Stomach smooth muscle (tissue), 2 donors: Measurements from ENCODE around the gene ATXN2.
"Not testable (repeated sequence)": the region's sequence is repeated elsewhere in the genome, so short reads cannot be mapped to it uniquely, and the experiment has no call there.

Source experiments
- H3K27ac ChIP-seq: one replicate; pipeline ENCODE4 v1.7.0; 2013; ENCODE audit warnings: mild to moderate bottlenecking, low read length, inconsistent platforms
- H3K27me3 ChIP-seq, 2 donors: one replicate each; pipeline ENCODE4 v1.7.0; 2013; ENCODE audit warnings: low read length in 2 of 2; ENCODE audit not compliant: insufficient read depth in 2 of 2, control insufficient read depth in 1 of 2
- H3K36me3 ChIP-seq, 2 donors: one replicate each; pipeline ENCODE4 v1.7.0; 2013; ENCODE audit warnings: low read length in 2 of 2; ENCODE audit not compliant: control insufficient read depth in 2 of 2, insufficient read depth in 2 of 2
- H3K4me1 ChIP-seq: one replicate; pipeline ENCODE4 v1.7.0; 2013; ENCODE audit warnings: low read length; ENCODE audit not compliant: control insufficient read depth, insufficient read depth
- H3K4me3 ChIP-seq, 2 donors: one replicate each; pipeline ENCODE4 v1.7.0; 2013; ENCODE audit warnings: low read length in 2 of 2
- H3K9ac ChIP-seq, 2 donors: one replicate each; pipeline ENCODE4 v1.7.0; 2013; ENCODE audit warnings: low read length in 2 of 2, mild to moderate bottlenecking in 1 of 2
- H3K9me3 ChIP-seq, 2 donors: one replicate each; pipeline ENCODE4 v1.7.0; 2013; ENCODE audit warnings: low read length in 2 of 2; ENCODE audit not compliant: control insufficient read depth in 2 of 2
- donor health status: healthy.
- donor health status: Pancreatic carcinoma.

The ATXN2 gene

GRCh38 chr12:111462210-111462769 lies 136.8 kb downstream of the ATXN2 start:
- H3K36me3 ChIP-seq = peaks cover 3 to 9% of the 10 kb centered on the region in 2 donors
- H3K4me3 ChIP-seq = no peak overlapping the region
- H3K9ac ChIP-seq = no peak overlapping the region
- H3K27ac ChIP-seq = no peak overlapping the region
- peaks cover 3% of the 10 kb centered on the region for H3K4me1 ChIP-seq
- no peaks in the 10 kb centered on the region for H3K9me3 ChIP-seq
- H3K27me3 ChIP-seq = no peaks in the 10 kb centered on the region

DNA sequence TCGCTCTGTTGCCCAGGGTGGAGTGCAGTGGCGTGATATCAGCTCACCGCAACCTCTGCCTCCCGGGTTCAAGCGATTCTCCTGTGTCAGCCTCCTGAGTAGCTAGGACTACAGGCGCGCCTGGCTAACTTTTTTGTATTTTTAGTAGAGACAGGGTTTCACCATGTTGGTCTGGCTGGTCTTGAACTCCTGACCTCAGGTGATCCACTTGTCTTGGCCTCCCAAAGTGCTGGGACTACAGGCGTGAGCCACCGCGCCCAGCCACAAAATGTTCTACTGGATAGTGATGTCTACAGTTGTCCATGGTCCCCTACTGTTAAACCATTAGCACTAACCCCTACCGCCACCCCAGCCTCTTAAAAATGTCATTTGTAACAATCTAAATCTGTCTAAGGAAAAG lies 139.0 kb downstream of the ATXN2 start:
- not testable (repeated sequence) for H3K9ac ChIP-seq, H3K9me3 ChIP-seq, H3K4me1 ChIP-seq, H3K27me3 ChIP-seq, H3K27ac ChIP-seq, H3K4me3 ChIP-seq
- H3K36me3 ChIP-seq = peaks cover 20 to 26% of the 10 kb centered on the region in 2 donors

DNA sequence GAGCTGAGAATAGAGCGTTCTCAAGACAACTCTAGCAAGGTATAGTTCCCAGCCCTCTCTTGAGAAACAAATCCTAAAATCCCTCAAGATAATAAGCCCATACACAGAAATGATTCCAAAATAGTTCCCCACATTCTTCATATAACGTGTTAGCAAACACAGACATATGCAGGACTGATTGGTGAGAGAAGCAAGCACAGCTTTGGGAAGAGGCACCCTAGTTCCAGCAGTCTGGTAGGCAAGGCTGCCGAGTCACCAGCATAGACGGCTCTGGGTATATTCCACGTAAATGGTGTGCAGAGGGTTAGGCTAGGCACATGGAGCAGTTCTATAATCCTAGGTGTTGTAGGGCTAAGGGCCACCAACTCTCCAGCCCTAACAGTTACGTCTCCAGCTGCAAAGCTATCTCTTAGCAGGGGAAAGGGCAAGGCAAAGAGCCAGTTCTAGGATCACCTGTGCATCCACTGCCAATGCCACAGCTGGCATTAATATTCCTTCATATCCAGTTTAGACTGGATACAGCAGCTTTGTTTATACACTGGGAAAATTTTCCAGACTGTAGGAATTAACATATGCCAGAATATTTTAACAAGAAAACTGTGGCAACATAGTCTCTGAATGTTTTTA lies 140.5 kb downstream of the ATXN2 start:
- H3K36me3 ChIP-seq = peaks cover 32 to 36% of the 10 kb centered on the region in 2 donors
- H3K27ac ChIP-seq = no peak overlapping the region
- H3K9ac ChIP-seq = no peak overlapping the region

GRCh38 chr12:111457577-111457976 lies 141.5 kb downstream of the ATXN2 start:
- H3K27ac ChIP-seq = no peak overlapping the region
- H3K36me3 ChIP-seq = peaks cover 39 to 40% of the 10 kb centered on the region in 2 donors
- H3K4me3 ChIP-seq = no peak overlapping the region
- peaks cover 3% of the 10 kb centered on the region for H3K4me1 ChIP-seq
- no peaks in the 10 kb centered on the region for H3K27me3 ChIP-seq
- H3K9me3 ChIP-seq = no peaks in the 10 kb centered on the region
- H3K9ac ChIP-seq = no peak overlapping the region

More for the DNA sequence above, 140.5 kb downstream of the ATXN2 start:
- H3K4me3 ChIP-seq = no peak overlapping the region
- H3K9me3 ChIP-seq = no peaks in the 10 kb centered on the region
- peaks cover 3% of the 10 kb centered on the region for H3K4me1 ChIP-seq
- no peaks in the 10 kb centered on the region for H3K27me3 ChIP-seq

- Histone ChIP-seq H3K9ac (no peak overlapping the region), H3K36me3 (peaks cover 39 to 40% of the 10 kb centered on the region in 2 donors), H3K4me1 (peaks cover 3% of the 10 kb centered on the region), H3K27ac (no peak overlapping the region), H3K27me3 (no peaks in the 10 kb centered on the region), H3K9me3 (no peaks in the 10 kb centered on the region), H3K4me3 (no peak overlapping the region)
Measured at GRCh38 chr12:111457071-111457470, 142.0 kb downstream of the ATXN2 start.

DNA sequence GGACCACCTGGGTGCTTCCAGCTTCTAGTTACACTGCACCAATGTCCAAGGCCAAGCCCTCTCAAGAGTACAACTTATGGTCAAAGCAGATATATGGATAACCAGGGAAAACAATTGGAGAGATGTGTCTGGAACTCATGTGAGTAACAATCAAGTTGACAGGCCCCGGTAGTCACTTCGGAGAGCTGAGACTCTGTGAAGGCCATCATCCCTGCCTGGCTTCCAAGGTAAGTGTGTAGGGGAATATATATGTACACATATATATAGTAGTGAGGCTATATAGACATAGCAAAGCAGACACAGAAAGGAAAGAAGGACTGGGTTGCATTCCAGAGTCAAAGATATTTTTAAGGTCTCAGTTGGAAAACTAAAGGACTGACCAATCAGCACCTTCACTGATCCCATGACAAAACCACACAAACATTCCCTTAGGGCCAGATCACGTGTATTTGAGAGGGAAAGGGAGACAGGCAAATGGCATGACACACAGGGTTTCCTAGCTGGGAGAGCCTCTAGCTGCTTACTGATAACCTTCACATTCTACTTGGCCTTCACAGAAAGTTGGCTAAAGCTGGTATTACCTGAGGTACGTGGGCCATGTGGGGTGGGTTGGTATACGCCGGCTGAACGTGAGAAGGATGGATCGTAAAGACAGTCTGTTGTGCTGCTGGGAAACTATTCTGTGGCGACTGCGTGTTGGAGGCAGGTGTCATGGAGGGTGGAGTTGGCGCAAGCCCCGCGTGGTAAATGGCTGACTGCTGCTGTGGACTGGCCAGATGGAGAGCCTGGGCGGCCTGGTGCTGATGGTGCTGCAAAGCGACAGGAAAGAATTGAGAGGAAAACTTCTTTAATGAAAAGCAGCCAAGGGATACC lies 143.4 kb downstream of the ATXN2 start:
- Histone ChIP-seq H3K27me3 (no peaks in the 10 kb centered on the region), H3K27ac (no peak overlapping the region), H3K9me3 (no peaks in the 10 kb centered on the region), H3K9ac (no peak overlapping the region), H3K36me3 (peaks cover 41 to 42% of the 10 kb centered on the region in 2 donors), H3K4me1 (peaks cover 4% of the 10 kb centered on the region), H3K4me3 (no peak overlapping the region)

DNA sequence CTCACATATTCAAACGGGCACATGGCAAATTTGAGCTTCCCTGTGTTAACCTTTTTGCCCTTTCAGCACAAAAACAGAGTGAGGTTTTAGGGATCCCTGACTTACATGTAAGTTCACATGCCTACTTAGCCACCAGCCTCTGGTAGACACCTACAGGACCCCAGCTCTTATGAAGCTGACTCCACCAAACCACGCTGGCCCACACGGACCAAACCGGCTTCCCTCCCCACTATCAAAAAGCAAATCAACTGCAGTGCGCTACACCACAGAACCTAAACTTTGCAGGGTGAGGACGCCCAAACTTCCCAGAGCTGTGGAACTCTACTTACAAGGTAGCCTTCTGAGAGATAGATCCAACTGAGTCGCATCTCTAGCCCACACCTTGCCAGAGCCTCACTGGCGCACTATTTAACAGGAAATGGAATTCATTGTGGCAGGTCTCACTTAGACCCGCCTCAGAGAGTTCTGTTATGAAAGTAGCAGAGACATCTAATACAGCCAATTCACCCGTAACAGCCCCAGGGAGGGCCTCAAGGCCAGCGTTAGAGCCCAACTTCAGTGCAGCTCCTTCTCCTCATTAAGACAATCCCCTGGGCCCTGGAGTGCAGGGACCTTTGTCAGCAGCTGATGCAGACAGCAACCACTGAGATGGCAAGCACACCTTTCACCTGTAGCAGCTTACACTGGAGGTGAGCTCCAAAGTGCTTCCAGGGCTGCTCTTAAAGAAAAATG lies 144.2 kb downstream of the ATXN2 start:
- peaks cover 46 to 47% of the 10 kb centered on the region in 2 donors for H3K36me3 ChIP-seq
- no peaks in the 10 kb centered on the region for H3K9me3 ChIP-seq
- peaks cover 5% of the 10 kb centered on the region for H3K4me1 ChIP-seq
- no peaks in the 10 kb centered on the region for H3K27me3 ChIP-seq
- H3K4me3 ChIP-seq = no peak overlapping the region
- H3K9ac ChIP-seq = no peak overlapping the region
- H3K27ac ChIP-seq = no peak overlapping the region

GRCh38 chr12:111454311-111454710 lies 144.8 kb downstream of the ATXN2 start:
- Histone ChIP-seq H3K9me3 (no peaks in the 10 kb centered on the region), H3K27ac (no peak overlapping the region), H3K9ac (no peak overlapping the region), H3K4me1 (peaks cover 5% of the 10 kb centered on the region), H3K27me3 (no peaks in the 10 kb centered on the region), H3K36me3 (peaks cover 49 to 50% of the 10 kb centered on the region in 2 donors), H3K4me3 (no peak overlapping the region)

DNA sequence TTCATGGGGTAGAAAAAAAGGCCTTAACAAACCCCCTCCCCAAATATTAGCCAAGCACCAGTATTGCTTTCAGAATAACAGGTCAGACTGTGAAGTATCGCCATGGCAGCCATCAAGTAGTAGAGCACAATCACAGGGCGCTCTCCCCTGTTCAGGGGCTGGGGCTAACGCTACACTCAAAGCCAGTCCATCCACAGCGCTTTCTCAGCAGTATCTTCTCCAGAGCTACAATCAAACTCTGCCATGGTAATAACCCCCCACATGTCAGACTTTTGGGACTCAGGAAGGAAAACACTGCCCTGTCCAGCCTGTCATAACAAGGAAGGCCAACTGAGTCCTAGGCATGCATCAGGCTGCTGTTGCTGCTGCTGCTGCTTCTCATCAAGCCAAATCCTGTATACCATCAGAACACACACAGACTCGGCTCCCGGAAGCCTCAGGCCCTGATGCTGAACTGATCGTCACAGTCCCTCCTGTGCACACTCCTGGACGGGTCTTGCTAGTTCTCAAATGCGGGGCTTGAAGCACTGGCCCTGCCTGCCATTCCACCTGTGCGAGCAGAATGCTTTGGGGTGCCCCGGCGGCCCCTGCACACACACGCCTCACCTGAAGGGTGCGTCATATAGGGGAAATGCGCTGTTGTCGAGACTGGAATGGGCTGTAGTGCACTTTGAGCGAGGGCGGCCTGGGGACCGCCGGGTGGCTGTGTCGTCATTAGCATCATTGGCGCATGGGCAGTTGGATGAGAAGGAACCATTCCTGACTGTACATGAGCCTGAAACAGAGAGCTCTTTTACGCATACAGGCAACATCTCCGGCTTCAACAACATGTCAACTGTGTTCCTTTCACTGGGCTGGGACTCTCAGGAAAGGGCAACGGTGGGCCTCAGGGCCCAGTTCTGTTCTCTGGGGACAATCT lies 145.8 kb downstream of the ATXN2 start:
- Histone ChIP-seq H3K36me3 (peaks cover 51 to 55% of the 10 kb centered on the region in 2 donors), H3K4me1 (peaks cover 2% of the 10 kb centered on the region), H3K27ac (no peak overlapping the region), H3K9ac (no peak overlapping the region), H3K27me3 (no peaks in the 10 kb centered on the region), H3K9me3 (no peaks in the 10 kb centered on the region), H3K4me3 (no peak overlapping the region)
